Loucy (cell line): ENCODE results near the gene PAAF1.
A peak's percentile ranks its signal among the peaks of the same experiment; 100 is the strongest.

Experiments
- H2AFZ ChIP-seq: fragments of 200-600 bp; sonication (generic); 2 replicates; pipeline ENCODE4 v1.6.0; 2016; ENCODE audit warnings: antibody characterized with exemption, mild to moderate bottlenecking, low read length, moderate library complexity
- H3F3A ChIP-seq: fragments of 200-600 bp; 2 replicates; pipeline ENCODE4 v1.6.0; 2016; ENCODE audit warnings: antibody characterized with exemption, low read depth, mild to moderate bottlenecking
- H3K27me3 ChIP-seq: fragments of 200-600 bp; sonication (generic); 2 replicates; pipeline ENCODE4 v1.6.1; 2014; ENCODE audit warnings: low read length, mild to moderate bottlenecking; ENCODE audit not compliant: insufficient read depth, poor library complexity, severe bottlenecking
- H3K36me3 ChIP-seq: fragments of 200-600 bp; sonication (generic); 2 replicates; pipeline ENCODE4 v1.6.1; 2016; ENCODE audit warnings: low read length; ENCODE audit not compliant: insufficient read depth
- H3K4me1 ChIP-seq: fragments of 200-600 bp; sonication (generic); 2 replicates; pipeline ENCODE4 v1.5.1; 2014; ENCODE audit warnings: low read length, mild to moderate bottlenecking; ENCODE audit not compliant: insufficient read depth, poor library complexity, severe bottlenecking
- H3K4me2 ChIP-seq: fragments of 200-600 bp; sonication (generic); 2 replicates; pipeline ENCODE4 v1.6.0; 2014; ENCODE audit warnings: antibody characterized with exemption, low read length, low read depth, mild to moderate bottlenecking; ENCODE audit not compliant: poor library complexity, severe bottlenecking
- H3K4me3 ChIP-seq: fragments of 200-600 bp; sonication (generic); 2 replicates; pipeline ENCODE4 v1.5.1; 2014; ENCODE audit warnings: low read length, mild to moderate bottlenecking, mixed read lengths; ENCODE audit not compliant: poor library complexity, severe bottlenecking
- H3K79me2 ChIP-seq: fragments of 200-600 bp; sonication (generic); 2 replicates; pipeline ENCODE4 v1.6.1; 2014; ENCODE audit warnings: low read length; ENCODE audit not compliant: insufficient read depth
- H3K9ac ChIP-seq: fragments of 200-600 bp; sonication (generic); 2 replicates; pipeline ENCODE4 v1.6.0; 2014; ENCODE audit warnings: mild to moderate bottlenecking, low read depth, low read length, moderate library complexity; ENCODE audit not compliant: poor library complexity, severe bottlenecking
- H3K9me2 ChIP-seq: fragments of 200-600 bp; sonication (generic); replicated peaks from 2 replicates; pipeline ENCODE4 v1.6.1; 2016; ENCODE audit warnings: low read depth, low read length, mixed read lengths
- H3K9me3 ChIP-seq: fragments of 200-600 bp; sonication (generic); 2 replicates; pipeline ENCODE4 v1.6.1; 2014; ENCODE audit warnings: mild to moderate bottlenecking, antibody characterized with exemption, low read length, low read depth; ENCODE audit not compliant: insufficient read depth
- H4K20me1 ChIP-seq: fragments of 200-600 bp; sonication (generic); 2 replicates; pipeline ENCODE4 v1.6.0; 2014; ENCODE audit warnings: antibody characterized with exemption, low read length, mild to moderate bottlenecking; ENCODE audit not compliant: insufficient read depth, poor library complexity, severe bottlenecking
- EZH2phosphoT487 ChIP-seq: fragments of 200-600 bp; IDR thresholded peaks from 2 replicates; pipeline ENCODE4 v1.6.1; 2018; ENCODE audit warnings: antibody characterized with exemption, mild to moderate bottlenecking, moderate library complexity, borderline replicate concordance
- TF ChIP-seq, protein P1 (sequence below): fragments of 200-600 bp; sonication (generic); conservative IDR thresholded peaks from 2 replicates; pipeline ENCODE4 v1.5.1; 2014; ENCODE audit warnings: mild to moderate bottlenecking, antibody characterized with exemption, low read length

Gene PAAF1

GRCh38 chr11:73957654-73958361 is 81.0 kb downstream of the PAAF1 start:
- peak overlapping the region; percentile 45; the same call in 1 of the 2 replicates for H2AFZ ChIP-seq
- H3K36me3 ChIP-seq = no peaks in the 10 kb centered on the region
- H3F3A ChIP-seq = no peaks in the 10 kb centered on the region
- H3K4me1 ChIP-seq = no peaks in the 10 kb centered on the region
- no peaks in the 10 kb centered on the region for H3K9me2 ChIP-seq
- no peaks in the 10 kb centered on the region for H4K20me1 ChIP-seq
- no peak overlapping the region for H3K4me2 ChIP-seq
- no peak for TF ChIP-seq EZH2phosphoT487
- TF ChIP-seq, protein P1, sequence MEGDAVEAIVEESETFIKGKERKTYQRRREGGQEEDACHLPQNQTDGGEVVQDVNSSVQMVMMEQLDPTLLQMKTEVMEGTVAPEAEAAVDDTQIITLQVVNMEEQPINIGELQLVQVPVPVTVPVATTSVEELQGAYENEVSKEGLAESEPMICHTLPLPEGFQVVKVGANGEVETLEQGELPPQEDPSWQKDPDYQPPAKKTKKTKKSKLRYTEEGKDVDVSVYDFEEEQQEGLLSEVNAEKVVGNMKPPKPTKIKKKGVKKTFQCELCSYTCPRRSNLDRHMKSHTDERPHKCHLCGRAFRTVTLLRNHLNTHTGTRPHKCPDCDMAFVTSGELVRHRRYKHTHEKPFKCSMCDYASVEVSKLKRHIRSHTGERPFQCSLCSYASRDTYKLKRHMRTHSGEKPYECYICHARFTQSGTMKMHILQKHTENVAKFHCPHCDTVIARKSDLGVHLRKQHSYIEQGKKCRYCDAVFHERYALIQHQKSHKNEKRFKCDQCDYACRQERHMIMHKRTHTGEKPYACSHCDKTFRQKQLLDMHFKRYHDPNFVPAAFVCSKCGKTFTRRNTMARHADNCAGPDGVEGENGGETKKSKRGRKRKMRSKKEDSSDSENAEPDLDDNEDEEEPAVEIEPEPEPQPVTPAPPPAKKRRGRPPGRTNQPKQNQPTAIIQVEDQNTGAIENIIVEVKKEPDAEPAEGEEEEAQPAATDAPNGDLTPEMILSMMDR = no peak
- no peaks in the 10 kb centered on the region for H3K27me3 ChIP-seq
- H3K4me3 ChIP-seq = no peak overlapping the region
- no peaks in the 10 kb centered on the region for H3K79me2 ChIP-seq
- H3K9me3 ChIP-seq = no peaks in the 10 kb centered on the region
- no peak overlapping the region for H3K9ac ChIP-seq

- Histone ChIP-seq H3K9ac (no peak overlapping the region), H3K9me3 (no peaks in the 10 kb centered on the region), H3K27me3 (no peaks in the 10 kb centered on the region), H3K36me3 (no peaks in the 10 kb centered on the region), H3K4me1 (no peaks in the 10 kb centered on the region), H2AFZ (no peak overlapping the region), H3K79me2 (no peaks in the 10 kb centered on the region), H3K4me3 (no peak overlapping the region), H3K9me2 (no peaks in the 10 kb centered on the region), H3F3A (no peaks in the 10 kb centered on the region), H3K4me2 (no peak overlapping the region), H4K20me1 (no peaks in the 10 kb centered on the region)
- TF ChIP-seq, protein P1 = no peak
- TF ChIP-seq EZH2phosphoT487 = no peak
Measured at GRCh38 chr11:73958521-73959141, 81.8 kb downstream of the PAAF1 start.

- Histone ChIP-seq H3K4me3 (no peak overlapping the region), H3K9me2 (no peaks in the 10 kb centered on the region), H3K9me3 (no peaks in the 10 kb centered on the region), H3K4me2 (no peak overlapping the region), H3K27me3 (no peaks in the 10 kb centered on the region), H3K36me3 (no peaks in the 10 kb centered on the region), H3K4me1 (no peaks in the 10 kb centered on the region), H2AFZ (no peak overlapping the region), H3K79me2 (no peaks in the 10 kb centered on the region), H4K20me1 (no peaks in the 10 kb centered on the region), H3F3A (no peaks in the 10 kb centered on the region), H3K9ac (no peak overlapping the region)
- TF ChIP-seq, protein P1 = no peak
- no peak for TF ChIP-seq EZH2phosphoT487
Measured at GRCh38 chr11:73961321-73961720, 84.5 kb downstream of the PAAF1 start.
